BE2C (cell line): ENCODE results near the gene NHERF1.

ENCODE experiments used
- DNase-seq: peaks from one replicate; pipeline ENCODE4 v3.0.0-alpha.2; 2020
- H3K27me3 ChIP-seq: fragments of 250-450 bp; sonication (Bioruptor Pico); 2 replicates; pipeline ENCODE4 v1.5.1; 2020; ENCODE audit warnings: mild to moderate bottlenecking
- H3K36me3 ChIP-seq: fragments of 250-450 bp; sonication (Bioruptor Pico); 2 replicates; pipeline ENCODE4 v1.5.1; 2020; ENCODE audit warnings: mild to moderate bottlenecking
- H3K4me1 ChIP-seq: fragments of 250-450 bp; sonication (Bioruptor Pico); 2 replicates; pipeline ENCODE4 v1.5.1; 2020
- H3K4me3 ChIP-seq: 2 replicates; pipeline ENCODE4 v1.5.1; 2011; ENCODE audit warnings: low read depth, low read length
- H3K9me3 ChIP-seq: fragments of 250-450 bp; sonication (Bioruptor Pico); 2 replicates; pipeline ENCODE4 v1.5.1; 2020
- TF ChIP-seq, protein P1 (sequence below): IDR thresholded peaks from 2 replicates; pipeline ENCODE4 v1.5.1; 2012; ENCODE audit warnings: mild to moderate bottlenecking, low read depth, low read length

Gene NHERF1

GRCh38 chr17:74739227-74739831 is 9.1 kb upstream of the NHERF1 start:
- TF ChIP-seq, protein P1, sequence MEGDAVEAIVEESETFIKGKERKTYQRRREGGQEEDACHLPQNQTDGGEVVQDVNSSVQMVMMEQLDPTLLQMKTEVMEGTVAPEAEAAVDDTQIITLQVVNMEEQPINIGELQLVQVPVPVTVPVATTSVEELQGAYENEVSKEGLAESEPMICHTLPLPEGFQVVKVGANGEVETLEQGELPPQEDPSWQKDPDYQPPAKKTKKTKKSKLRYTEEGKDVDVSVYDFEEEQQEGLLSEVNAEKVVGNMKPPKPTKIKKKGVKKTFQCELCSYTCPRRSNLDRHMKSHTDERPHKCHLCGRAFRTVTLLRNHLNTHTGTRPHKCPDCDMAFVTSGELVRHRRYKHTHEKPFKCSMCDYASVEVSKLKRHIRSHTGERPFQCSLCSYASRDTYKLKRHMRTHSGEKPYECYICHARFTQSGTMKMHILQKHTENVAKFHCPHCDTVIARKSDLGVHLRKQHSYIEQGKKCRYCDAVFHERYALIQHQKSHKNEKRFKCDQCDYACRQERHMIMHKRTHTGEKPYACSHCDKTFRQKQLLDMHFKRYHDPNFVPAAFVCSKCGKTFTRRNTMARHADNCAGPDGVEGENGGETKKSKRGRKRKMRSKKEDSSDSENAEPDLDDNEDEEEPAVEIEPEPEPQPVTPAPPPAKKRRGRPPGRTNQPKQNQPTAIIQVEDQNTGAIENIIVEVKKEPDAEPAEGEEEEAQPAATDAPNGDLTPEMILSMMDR: no peak
- no peak overlapping the region for H3K4me3 ChIP-seq

GRCh38 chr17:74740173-74740572 is 8.3 kb upstream of the NHERF1 start:
- Histone ChIP-seq H3K4me3 (no peak overlapping the region), H3K9me3 (no peaks in the 10 kb centered on the region), H3K4me1 (no peaks in the 10 kb centered on the region), H3K27me3 (peaks cover 28% of the 10 kb centered on the region), H3K36me3 (no peaks in the 10 kb centered on the region)
- TF ChIP-seq, protein P1: no peak
- no peak for DNase-seq

More at GRCh38 chr17:74739227-74739831, 9.1 kb upstream of the NHERF1 start:
- H3K4me1 ChIP-seq: no peaks in the 10 kb centered on the region
- H3K27me3 ChIP-seq: peaks cover 28% of the 10 kb centered on the region
- H3K36me3 ChIP-seq: no peaks in the 10 kb centered on the region
- DNase-seq: no peak
- no peaks in the 10 kb centered on the region for H3K9me3 ChIP-seq

- Histone ChIP-seq H3K4me3 (no peak overlapping the region), H3K4me1 (no peaks in the 10 kb centered on the region), H3K27me3 (peaks cover 24% of the 10 kb centered on the region), H3K9me3 (no peaks in the 10 kb centered on the region), H3K36me3 (no peaks in the 10 kb centered on the region)
- TF ChIP-seq, protein P1: no peak
- DNase-seq: no peak
These were observed 7.6 kb upstream of the NHERF1 start for GRCh38 chr17:74740641-74741387.

DNA sequence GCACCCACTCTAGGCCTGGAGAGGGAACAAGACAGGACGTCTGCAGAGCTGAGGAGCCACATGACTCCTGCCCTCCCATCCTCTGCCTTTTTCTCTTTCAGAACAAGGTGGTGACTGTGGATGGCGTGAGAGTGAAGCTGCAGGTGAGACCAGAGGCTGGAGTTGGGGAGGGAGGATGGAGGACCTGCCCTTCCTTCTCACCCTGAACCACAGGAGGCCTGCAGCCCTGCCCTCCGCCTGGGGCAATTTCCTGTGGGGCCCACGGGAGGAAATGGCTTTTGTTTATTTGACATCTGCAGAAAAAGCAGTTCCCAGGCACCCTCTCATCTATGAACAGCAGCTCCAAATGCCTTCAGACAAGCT is 6.3 kb upstream of the NHERF1 start:
- H3K4me3 ChIP-seq: no peak overlapping the region
- H3K36me3 ChIP-seq: no peaks in the 10 kb centered on the region
- TF ChIP-seq, protein P1: no peak
- no peaks in the 10 kb centered on the region for H3K4me1 ChIP-seq
- no peaks in the 10 kb centered on the region for H3K9me3 ChIP-seq
- H3K27me3 ChIP-seq: peaks cover 16% of the 10 kb centered on the region
- DNase-seq: no peak

GRCh38 chr17:74742978-74743545 is 5.4 kb upstream of the NHERF1 start:
- Histone ChIP-seq H3K4me3 (no peak overlapping the region), H3K4me1 (no peaks in the 10 kb centered on the region), H3K27me3 (peaks cover 7% of the 10 kb centered on the region), H3K36me3 (no peaks in the 10 kb centered on the region), H3K9me3 (no peaks in the 10 kb centered on the region)
- no peak for DNase-seq
- TF ChIP-seq, protein P1: no peak

DNA sequence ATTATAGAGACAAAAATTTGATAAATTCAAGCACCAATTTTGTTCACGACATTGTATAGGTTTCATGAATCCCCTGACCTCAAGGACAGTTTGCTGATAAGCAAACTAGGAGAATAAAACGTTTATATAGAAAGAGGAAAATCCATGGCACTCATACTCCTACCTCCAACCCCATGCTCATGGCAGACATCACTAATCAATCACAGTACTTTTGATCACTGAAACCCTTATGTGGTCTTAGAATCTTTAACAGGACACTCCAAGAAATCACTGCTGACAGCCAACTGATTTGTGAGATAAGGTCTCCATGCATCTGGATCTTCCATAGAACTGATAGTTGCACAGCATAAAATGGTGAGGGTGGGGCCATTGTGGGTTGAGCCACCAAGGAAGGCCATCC is 4.7 kb upstream of the NHERF1 start:
- no peaks in the 10 kb centered on the region for H3K36me3 ChIP-seq

More for the DNA sequence above, 4.7 kb upstream of the NHERF1 start:
- no peaks in the 10 kb centered on the region for H3K4me1 ChIP-seq
- no peaks in the 10 kb centered on the region; the same call in 1 of the 2 replicates for H3K27me3 ChIP-seq
- H3K4me3 ChIP-seq: no peak overlapping the region
- TF ChIP-seq, protein P1: no peak
- H3K9me3 ChIP-seq: no peaks in the 10 kb centered on the region
- no peak for DNase-seq
